ENCODE measurements around the gene SEMA3E.

- TF ChIP-seq POLR2AphosphoS5 (IDR thresholded peaks at IDR 0.05) (no peak), CTCF (IDR thresholded peaks at IDR 0.05) (no peak), POLR2A (IDR thresholded peaks at IDR 0.05) (no peak)
Measured at GRCh38 chr7:83509255-83510021, 139.5 kb downstream of the SEMA3E start.
